HG02973 (cell line): Measurements from ENCODE around the gene EDC3.
A peak's percentile ranks its signal among the peaks of the same experiment; 100 is the strongest.

Experiments
- ATAC-seq: cut with Tn5 transposase; IDR thresholded peaks from one replicate; pipeline ENCODE4 v1.9.1; 2021; ENCODE audit warnings: moderate library complexity; ENCODE audit not compliant: unreplicated experiment

The EDC3 gene

DNA sequence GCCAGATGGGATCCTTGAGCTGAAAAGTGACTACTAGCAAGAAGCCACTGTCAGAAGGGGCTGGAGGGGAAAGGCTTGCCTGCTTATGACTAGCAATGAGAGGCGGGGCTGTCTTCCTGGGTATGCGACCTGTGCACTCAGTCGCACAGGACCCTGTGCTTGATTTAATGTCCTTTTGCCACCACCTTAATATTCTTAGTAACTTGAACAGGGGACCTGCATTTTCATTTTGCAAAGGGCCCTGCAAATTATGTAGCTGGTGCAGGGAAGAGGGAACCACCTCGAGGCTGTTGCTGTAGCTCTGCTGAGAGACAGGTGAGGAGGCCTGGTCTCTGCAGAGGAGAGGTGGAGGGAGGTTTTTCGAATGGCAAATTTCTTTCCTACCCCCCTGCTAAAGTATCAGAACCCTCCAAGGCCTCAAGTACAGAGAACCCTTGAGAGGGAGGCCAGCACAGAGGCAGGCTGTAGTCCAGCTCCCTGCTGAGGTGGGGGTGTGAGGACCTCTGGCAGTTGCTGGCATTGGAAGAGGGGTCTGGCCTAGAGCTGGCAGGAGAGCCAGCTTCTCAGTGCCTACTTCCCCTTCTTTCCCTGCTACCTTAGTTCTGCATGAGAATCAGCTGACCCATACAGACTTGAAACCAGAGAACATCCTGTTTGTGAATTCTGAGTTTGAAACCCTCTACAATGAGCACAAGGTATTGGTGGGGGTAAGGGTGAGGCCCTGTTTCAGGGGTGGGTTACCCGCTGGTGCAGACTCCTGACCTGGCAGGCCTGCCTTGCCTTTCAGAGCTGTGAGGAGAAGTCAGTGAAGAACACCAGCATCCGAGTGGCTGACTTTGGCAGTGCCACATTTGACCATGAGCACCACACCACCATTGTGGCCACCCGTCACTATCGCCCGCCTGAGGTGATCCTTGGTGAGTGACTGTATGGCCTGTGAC is 68.8 kb downstream of the EDC3 start:
- no peak for ATAC-seq

DNA sequence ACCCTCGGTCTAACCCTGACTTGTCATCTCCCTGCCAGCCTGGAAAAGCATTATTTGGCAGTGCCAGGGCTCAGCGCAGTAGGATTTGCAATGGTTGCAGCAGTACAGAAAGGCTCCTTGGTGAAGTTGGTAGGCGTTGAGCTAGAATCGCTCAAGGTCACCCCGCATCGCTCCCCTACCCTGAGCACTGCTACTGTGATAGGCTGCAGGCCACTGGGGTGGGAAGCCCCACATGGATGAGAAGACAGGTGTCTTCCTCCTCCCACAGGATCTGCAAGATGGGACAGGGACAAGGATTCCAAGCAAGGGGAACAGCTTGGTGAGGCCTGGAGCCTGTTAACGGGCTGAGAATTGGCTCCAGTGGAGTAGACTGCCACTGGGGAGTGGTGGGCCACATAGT is 69.5 kb downstream of the EDC3 start:
- ATAC-seq, result no peak

DNA sequence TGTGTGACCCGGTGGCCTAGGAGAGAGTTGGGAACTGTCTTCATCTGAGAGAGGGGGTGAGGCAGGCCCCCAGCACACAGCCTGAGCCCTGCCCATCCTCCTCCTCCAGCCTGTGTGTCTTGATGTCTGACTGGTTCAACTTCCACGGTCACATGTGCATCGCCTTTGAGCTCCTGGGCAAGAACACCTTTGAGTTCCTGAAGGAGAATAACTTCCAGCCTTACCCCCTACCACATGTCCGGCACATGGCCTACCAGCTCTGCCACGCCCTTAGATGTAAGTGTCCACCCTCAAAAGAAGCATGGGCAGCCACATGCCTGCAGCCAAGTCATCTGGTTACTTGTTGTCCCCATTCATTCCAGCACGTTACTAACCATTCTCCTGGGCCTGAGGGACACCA is 70.1 kb downstream of the EDC3 start:
- no peak for ATAC-seq

DNA sequence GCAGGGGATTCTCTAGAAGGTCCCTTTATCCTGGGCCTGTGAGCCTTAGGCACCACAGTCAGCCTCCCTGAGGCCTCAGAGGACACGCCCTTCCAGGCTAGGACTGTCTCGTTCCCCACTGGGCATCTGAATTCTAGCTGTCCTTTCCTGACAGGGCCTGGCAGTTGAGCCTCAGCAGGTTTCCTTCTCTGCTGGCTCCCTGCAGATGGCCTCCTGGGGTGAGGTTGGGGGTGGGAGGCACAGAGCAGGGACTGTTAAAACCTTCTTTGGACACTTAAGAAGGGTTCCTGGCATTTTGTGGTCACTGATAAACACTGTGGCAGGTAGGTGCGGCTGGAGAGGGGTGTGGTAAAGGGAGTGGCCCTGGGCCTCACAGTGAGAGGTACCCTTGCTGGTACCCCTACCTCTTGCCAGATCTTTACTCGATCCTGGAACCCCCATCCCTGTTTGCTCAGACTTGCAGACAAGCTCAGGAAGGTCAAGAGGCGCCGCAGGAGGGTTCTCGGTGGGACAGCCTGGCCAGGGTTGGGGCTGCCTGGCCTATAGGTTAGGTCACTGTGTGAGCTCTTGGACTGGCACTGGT is 71.7 kb downstream of the EDC3 start:
- no peak for ATAC-seq

DNA sequence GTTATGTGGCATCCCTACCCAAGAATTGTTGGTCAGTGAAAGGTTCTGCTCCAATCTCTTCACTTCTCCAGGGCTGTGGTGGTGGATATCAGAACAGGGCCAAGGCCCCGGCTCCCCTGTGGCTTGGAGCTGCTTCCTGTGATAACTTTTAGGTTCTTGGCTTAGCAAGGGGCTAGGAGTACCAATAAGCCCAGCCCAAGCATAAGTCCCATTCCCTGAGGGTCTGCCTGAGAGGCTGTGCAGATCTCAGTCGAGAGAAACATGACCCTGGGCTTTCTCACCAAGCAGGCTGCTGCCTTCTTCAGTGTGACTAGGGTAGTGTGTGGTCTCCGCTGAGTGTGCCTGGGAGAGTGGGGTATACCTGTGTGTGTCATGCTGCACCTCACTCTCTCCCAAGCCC is 73.1 kb downstream of the EDC3 start:
- ATAC-seq, result no peak

DNA sequence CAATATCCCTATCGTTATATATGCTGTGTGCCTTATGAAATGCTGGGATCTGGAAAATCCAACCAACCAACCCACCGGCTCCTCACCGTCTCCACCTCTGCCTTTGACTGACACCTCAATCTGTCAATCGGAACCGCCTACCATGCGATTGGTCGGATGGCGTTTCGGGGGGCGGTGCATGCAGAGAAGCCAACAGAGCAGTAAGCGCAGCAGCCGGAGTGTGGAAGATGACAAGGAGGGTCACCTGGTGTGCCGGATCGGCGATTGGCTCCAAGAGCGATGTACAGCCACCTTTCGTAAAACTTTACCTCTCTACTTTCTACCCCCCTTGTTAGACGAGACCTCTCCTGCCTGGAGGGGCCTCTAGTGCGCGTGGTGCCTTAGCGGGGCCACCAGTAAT is 73.9 kb downstream of the EDC3 start:
- ATAC-seq, result no peak

DNA sequence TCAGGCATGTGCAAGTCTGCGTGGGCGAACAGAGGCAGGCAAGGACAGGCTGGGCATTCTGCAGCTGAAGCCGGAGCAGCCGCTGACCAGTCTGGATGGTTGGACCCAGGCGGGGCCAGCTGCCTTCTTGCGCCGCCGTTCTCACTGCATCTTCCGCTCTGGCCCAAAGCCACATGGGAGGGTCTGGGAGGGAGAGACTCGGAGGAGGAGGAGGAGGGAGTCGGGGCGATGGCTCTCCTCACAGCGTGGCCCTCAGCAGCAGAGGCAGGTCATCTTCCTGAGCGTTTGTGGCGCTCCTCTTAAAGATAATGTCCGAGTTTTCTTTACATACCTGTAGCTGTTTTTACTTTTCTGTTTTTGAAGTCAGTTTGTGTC is 74.3 kb downstream of the EDC3 start:
- ATAC-seq, result no peak

DNA sequence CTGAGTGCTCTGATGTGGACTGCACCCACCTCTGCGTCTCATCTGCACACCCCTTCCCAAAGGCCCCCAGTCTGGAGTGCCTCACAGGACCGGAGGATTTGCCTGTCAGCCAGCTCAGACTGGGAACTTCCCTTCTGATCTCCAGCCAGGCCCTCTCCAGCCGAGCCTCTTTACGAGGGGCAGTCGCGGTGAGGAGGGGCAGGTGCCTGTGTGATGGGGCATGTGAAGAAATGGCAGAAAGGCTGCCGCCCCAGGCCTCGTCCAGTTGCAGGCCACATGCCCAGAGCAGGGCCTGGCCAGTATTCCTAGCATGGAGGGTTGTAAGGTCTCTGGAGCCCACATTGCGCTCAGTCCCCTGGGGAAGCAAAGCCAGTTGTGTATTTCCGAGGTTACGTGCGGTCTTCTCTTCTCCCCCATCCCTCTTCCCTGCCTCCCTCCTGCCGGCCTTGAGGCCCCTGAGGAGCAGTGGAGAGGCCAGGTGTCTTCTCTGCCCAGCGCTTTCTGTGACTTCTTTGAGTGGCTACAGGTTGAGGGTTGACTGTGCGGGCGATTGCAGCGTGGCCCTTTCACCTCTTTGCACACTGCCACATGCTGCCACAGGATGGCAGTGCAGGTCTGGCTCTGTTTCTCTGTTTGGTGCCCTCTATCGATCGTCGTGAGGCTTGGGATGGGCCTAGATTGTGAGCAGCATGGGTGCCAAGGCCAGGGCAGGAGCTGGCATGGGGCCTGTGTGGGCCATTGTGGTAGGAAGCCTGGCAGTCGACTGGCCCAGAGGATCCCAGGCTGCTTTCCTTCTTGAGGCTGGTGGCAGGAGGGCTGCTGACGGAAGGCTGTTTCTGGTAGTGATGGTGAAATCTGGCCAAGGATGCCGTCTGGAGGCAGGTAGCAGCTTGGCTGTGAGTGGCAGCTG is 74.9 kb downstream of the EDC3 start:
- ATAC-seq, result no peak

DNA sequence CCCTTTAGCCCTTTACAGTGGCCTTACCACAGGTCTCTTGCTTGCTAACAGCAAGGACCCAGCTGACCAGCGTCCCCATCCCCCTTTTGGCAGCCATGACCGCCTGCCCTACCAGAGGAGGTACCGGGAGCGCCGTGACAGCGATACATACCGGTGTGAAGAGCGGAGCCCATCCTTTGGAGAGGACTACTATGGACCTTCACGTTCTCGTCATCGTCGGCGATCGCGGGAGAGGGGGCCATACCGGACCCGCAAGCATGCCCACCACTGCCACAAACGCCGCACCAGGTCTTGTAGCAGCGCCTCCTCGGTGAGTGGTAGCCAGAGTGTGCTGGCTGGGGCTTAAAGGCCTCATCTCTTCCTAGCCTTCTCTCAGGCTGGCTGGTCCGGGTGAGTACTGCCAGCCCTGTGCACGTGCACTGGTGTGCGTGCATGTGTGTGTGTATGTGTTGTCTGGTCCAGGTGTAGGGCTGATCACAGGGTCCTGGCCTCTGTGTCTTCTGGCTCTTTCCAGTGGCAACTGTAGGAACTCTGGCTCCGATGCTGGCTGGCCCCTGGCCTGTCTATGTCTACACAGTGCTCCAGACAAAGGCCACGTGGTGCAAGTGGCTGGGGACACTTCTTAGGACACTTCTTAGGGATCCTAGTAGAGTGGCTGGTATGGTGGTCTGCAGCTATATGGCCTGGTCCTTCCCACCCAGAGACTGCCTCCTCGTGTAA is 75.7 kb downstream of the EDC3 start:
- no peak for ATAC-seq

DNA sequence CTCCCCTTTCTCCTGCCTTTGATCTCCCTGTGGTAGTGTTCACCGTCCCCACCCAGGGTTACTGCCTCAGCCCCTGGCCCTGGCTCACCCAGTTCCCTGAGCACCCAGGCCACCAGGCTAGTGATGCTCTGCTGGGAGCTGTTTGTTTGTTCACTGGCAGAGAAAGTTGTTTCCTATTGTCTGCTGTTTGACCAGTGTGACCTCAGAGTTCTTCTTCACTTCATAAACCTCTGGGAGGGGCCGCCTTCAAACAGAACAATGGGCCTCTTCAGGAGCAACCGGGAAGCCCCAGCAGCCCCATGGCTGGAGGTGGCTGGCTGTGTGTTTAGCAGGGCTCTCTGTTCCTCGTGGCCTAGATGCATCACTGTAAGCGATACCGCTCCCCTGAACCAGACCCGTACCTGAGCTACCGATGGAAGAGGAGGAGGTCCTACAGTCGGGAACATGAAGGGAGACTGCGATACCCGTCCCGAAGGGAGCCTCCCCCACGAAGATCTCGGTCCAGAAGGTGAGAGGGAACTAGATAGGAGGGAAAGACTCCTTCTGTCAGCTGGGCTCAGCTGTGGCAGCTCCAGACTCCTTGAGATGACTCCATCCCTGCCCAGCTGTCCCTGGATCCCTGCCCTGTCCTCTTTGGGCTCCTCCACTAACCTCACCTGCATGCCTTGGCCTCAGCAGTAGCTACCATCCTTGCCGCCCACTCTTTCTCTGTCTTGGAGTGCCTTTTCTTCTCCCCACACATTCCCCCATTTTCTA is 76.8 kb downstream of the EDC3 start:
- ATAC-seq, result no peak

DNA sequence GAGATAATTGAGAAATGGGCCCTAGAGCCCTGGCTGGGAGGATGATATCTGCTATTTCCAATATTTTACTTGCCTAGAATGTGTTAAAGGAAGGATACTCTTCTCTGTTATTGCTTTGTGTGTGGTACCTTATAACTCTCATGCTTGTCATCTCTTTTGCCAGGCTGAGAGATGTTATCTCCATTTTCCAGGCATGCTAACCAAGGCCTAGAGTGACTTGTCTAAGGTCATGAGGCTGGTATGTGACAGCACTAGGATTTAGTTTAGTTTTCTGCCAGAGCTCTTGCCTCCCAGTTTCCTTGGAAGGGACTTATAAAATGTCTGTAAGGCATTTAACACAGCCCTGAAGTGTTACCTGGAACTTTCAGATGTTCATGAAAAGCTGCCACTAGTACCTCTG is 78.8 kb downstream of the EDC3 start:
- ATAC-seq, result no peak

DNA sequence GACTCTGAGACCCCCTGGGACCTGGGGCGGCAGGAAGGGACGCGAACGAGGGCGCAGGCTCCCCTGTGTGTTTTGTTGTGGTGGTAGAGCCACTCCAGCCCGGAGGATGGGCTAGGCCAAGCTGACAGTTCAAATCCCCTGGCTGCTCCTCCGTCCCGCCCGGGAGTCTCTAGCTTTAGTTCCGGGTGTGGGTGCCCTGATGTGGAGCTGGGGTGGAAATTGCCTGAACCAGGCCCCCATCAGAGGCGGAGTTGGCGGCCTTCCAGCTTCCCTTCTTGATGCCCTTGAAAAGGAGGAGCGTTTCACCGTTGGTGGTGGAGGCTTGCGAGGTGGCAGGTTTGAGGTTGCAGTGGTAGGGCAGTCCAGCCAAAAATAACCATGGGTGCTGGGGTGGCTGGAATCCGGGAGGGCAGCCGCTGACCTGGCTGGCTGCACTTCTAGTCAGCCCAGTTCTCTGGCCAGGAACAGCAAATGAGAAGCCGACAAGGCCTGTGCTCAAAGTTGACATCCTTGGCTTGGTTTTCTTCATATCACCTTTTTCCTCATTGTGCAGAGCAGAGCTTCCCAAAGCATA is 79.4 kb downstream of the EDC3 start:
- ATAC-seq, result no peak

DNA sequence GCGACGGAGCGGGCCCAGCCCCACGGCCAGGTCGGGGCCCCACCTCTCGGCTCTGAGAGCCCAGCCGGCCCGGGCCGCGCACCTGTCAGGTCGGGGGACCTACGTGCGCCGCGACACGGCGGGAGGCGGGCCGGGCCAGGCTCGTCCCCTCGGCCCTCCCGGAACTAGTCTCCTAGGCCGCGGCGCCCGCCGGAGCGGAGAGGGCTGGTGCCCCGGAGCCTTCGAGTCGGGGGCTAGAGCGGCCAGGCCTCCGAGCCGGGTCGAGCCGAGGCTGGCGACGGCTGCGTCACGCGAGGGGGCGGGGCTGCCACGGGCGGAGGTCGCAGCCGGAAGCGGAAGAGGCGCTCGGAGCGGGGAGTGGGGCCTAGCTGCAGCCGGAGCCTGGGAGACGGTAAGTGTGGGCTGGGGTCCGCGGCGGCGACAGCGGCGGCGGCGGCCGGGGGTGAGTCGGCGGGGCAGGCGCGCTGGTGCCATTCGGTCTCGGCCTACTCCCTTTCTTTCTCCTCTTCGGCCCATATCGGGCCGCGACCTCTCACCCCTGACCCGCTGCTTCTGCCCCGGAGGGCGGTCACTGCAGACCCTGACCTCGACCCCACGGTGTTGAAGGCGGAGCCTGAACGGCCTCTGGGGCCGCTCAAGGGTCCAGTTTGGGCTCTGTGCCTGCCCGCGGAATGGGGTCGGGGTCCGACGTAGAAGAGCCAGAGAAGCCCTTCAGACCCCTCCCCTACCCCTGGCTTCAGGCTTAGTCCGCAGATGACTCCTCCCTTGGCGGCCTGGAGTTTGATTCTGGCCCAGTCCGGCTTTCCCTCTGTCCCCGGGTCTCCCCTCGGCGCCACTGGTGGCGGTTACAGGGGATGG is 80.1 kb downstream of the EDC3 start, which contains the start of gene CLK3:
TSS of gene CLK3 (plus strand) at position 329 of the 858 bp plus-strand sequence. CDS start 3,361 bp downstream, outside the sequence.
- peak; percentile 66 for ATAC-seq

DNA sequence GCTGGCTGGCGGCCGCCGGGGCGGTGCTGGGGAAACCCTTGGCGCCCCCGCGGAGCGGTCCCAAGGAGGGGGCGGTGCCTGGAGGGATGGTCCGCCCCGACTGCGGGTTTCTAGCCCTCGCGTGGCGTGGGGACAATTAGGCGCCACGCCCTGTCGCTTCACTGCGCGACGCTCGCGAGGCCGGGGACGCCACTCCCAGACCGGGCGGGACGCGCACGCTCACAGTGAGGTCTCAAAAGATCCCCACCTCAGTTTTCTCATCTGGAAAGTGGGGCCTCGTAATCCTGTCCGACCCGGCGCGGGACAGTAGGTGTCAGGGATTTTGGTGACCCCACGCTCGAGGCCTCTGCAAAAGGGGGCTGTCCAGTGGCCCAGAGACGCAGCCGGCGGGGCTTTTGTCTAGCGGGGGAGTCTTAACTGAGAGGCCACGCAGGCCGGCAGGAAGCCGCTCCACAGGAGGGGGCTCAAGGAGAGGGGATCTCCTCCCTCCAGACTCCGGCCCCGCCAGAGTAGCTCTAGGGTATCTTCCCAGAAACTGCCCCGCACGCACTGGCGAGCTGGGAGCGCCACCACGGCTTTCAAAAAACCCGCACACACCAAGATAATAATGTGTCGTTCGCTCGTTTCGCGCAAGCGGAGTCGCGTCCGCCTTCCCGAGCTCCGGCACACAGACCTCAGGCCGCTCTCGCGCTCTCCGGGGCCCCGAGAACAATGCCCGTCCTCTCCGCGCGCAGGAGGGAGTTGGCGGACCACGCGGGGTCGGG is 80.9 kb downstream of the EDC3 start:
- ATAC-seq, result peak; percentile 42

DNA sequence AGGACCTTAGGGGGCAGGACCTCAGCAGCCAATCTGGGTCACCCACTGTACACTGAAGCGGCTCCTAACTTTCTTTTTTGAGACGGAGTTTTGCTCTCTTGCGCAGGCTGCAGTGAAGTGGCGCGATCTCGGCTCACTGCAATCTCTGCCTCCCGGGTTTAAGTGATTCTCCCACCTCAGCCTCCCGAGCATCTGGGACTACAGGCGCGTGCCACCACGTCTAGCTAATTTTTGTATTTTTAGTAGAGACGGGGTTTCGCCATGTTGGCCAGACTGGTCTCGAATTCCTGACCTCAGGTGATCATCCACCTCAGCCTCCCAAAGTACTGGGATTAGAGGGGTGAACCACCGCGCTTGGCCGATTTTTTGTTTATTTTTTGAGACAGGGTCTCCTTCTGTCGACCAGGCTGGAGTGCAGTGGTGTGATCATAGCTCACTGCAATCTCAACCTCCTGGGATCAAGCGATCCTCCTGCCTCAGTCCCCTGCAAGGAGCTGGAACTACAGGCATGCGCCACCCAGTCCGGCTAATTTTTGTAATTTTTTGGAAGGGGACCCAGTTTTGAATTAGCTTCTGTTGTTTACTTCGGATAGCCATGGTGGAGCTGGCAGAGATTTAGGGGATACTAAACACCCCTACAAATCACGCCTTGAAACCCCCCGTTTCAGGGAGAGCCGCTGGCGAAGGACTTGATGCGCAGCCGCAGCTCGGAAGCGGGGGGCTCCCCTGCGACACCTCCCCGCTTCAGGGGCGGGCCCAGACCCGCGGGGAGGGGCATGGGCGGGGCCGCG is 81.7 kb downstream of the EDC3 start:
- ATAC-seq, result no peak

DNA sequence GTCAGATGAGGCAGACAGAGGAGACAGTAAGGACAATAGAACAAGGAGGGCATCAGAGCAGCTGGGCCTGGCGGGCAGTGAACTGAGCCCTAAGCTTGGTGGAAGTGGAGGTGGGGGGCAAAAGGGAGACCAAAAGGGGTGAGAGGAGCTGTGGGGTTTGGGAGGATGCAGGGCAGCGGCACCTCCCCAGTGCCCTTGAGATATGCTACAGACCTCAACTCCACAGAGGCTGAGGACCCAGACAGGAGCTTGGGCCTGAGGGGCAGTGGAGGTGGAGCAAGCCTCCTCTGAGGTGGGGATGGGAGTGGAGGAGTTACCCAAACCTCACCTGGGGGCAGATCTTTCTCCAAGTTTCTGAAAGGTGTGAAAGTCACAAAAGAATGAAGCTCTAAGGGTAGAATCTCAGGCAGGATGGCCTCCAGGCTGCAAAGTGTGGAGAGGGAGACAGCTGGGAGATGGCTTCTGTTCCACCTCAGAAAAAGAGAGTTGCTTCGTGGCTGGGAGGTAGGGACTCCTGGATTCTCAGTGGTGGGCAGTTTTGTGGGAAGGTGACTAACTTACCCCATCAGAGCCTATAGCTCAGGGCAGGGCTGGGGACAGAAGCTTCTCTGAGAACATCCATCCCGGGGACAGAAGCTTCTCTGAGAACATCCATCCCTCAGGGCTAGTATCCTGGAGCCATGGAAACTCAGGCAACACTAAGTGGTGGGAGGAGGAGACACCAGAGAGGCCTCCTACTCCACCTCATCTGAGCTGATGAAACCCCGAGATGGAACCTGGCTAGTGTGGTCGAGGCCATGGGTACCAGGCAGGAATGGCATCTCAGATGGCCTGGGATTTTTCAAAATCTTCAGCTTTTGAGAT is 82.5 kb downstream of the EDC3 start:
- ATAC-seq, result no peak
